ENCODE results near the gene CUL9. TPM values are rescaled to one million over a fixed set of nuclear protein-coding genes. Genes with fewer than 3 reads are reported as not detected.
A peak's percentile ranks its signal among the peaks of the same experiment; 100 is the strongest.
"Not testable (repeated sequence)": the region's sequence is repeated elsewhere in the genome, so short reads cannot be mapped to it uniquely, and the experiment has no call there.

The CUL9 gene
- total RNA-seq (100 to 1,000 TPM in 1 of 2 donors, 10 to 100 TPM in 1; 90.6 to 110 TPM), polyA plus RNA-seq (ENCODE audit: insufficient read depth, low read depth, low replicate concordance) (101 TPM)
- long read RNA-seq, donor 1, partial matches to known transcripts: 0 of 1 reads
- long read RNA-seq, donor 1, other reads (novel, unspliced or antisense): 0 of 1 reads
- long read RNA-seq, donor 2, partial matches to known transcripts: 0 of 1 reads
- long read RNA-seq, donor 2, other reads (novel, unspliced or antisense): 0 of 1 reads

- peaks cover 10% of the 10 kb centered on the region for H3K4me1 ChIP-seq
- H3K36me3 ChIP-seq (ENCODE audit: low read depth, missing control alignments): no peaks in the 10 kb centered on the region
- H3K27me3 ChIP-seq: no peaks in the 10 kb centered on the region
- peak within 1 kb of the TSS; percentile 36 to 76 for H3K27ac ChIP-seq
- intact Hi-C loops (cut with DNase I; ENCODE audit: low total_unique reads): no loop called here
- H3K9me3 ChIP-seq: no peaks in the 10 kb centered on the region
- DNase-seq: peak; percentile 92
- peak within 1 kb of the TSS; percentile 63 to 82 for H3K4me3 ChIP-seq
- WGBS, 2 donors: 0 to 1% methylated on average over 33 to 48 of the region's 51 CpGs
- no peak for TF ChIP-seq POLR2A (IDR thresholded peaks at IDR 0.05)
- TF ChIP-seq, protein P1, sequence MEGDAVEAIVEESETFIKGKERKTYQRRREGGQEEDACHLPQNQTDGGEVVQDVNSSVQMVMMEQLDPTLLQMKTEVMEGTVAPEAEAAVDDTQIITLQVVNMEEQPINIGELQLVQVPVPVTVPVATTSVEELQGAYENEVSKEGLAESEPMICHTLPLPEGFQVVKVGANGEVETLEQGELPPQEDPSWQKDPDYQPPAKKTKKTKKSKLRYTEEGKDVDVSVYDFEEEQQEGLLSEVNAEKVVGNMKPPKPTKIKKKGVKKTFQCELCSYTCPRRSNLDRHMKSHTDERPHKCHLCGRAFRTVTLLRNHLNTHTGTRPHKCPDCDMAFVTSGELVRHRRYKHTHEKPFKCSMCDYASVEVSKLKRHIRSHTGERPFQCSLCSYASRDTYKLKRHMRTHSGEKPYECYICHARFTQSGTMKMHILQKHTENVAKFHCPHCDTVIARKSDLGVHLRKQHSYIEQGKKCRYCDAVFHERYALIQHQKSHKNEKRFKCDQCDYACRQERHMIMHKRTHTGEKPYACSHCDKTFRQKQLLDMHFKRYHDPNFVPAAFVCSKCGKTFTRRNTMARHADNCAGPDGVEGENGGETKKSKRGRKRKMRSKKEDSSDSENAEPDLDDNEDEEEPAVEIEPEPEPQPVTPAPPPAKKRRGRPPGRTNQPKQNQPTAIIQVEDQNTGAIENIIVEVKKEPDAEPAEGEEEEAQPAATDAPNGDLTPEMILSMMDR (IDR thresholded peaks at IDR 0.05): peak in 1 of 3 experiments; percentile 14
Observed at GRCh38 chr6:43181942-43182860, at the start of gene CUL9. Gene CUL9 (plus strand): TSS chr6:43182196. CDS start chr6:43184311, 2,115 bp downstream.

- intact Hi-C loops (cut with DNase I; ENCODE audit: low total_unique reads): loop anchor here (10.0 kb wide), 1 partner anchor 63 kb away; the partner anchor contains the start of gene PTK7
- no peak for TF ChIP-seq POLR2A (IDR thresholded peaks at IDR 0.05)
- TF ChIP-seq, protein P1 (IDR thresholded peaks at IDR 0.05): no peak
- DNase-seq: no peak
- no peaks in the 10 kb centered on the region for H3K9me3 ChIP-seq
- H3K27ac ChIP-seq: no peak overlapping the region
- H3K36me3 ChIP-seq (ENCODE audit: low read depth, missing control alignments): no peaks in the 10 kb centered on the region
- WGBS, 2 donors: 89 to 98% methylated on average over 3 of the region's 3 CpGs
- H3K4me1 ChIP-seq: peaks cover 4% of the 10 kb centered on the region
- H3K4me3 ChIP-seq: no peak overlapping the region
- no peaks in the 10 kb centered on the region for H3K27me3 ChIP-seq
Observed at GRCh38 chr6:43138267-43138666, 43.7 kb upstream of the CUL9 start.

DNA sequence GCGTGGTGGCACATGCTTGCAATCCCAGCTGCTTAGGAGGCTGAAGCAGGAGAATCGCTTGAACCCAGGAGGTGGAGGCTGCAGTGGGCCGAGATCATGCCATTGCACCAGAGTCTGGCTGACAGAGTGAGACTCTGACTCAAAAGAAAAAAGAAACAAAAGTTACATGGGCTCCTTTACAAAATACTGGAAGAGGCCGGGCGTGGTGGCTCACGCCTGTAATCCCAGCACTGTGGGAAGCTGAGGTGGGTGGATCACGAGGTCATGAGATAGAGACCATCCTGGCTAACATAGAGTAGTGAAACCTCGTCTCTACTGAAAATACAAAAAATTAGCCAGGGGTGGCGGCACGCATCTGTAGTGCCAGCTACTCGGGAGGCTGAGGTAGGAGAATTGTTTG is 42.0 kb upstream of the CUL9 start:
- not testable (repeated sequence) for H3K27me3 ChIP-seq; DNase-seq; H3K4me1 ChIP-seq; H3K27ac ChIP-seq; H3K36me3 ChIP-seq (ENCODE audit: low read depth, missing control alignments); H3K9me3 ChIP-seq; H3K4me3 ChIP-seq
- 93 to 95% methylated on average over 11 of the region's 11 CpGs for WGBS, 2 donors
- intact Hi-C loops (cut with DNase I; ENCODE audit: low total_unique reads): loop anchor here (5.0 to 10.0 kb wide), 3 partner anchors 65 to 235 kb away; partner anchors contain the start of genes KLHDC3, MEA1 and PTK7

DNA sequence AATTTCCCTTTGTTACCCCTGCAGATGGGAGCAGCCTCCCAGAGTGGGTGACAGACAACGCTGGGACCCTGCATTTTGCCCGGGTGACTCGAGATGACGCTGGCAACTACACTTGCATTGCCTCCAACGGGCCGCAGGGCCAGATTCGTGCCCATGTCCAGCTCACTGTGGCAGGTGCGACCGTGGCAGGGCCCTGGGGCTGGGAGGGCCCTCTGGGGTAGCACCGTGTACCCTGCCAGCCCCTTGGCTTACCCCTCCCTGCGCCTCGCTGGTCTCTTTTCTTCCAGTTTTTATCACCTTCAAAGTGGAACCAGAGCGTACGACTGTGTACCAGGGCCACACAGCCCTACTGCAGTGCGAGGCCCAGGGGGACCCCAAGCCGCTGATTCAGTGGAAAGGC is 40.4 kb upstream of the CUL9 start:
- no peak for DNase-seq
- H3K27me3 ChIP-seq: no peaks in the 10 kb centered on the region
- WGBS, 2 donors: 83 to 90% methylated on average over 11 to 16 of the region's 16 CpGs

More for the DNA sequence above, 40.4 kb upstream of the CUL9 start:
- H3K9me3 ChIP-seq: no peaks in the 10 kb centered on the region
- intact Hi-C loops (cut with DNase I; ENCODE audit: low total_unique reads): loop anchor here (5.0 to 10.0 kb wide), 2 partner anchors 129 to 237 kb away; partner anchors contain the start of genes KLHDC3 and MEA1
- no peak overlapping the region for H3K27ac ChIP-seq
- H3K36me3 ChIP-seq (ENCODE audit: low read depth, missing control alignments): no peaks in the 10 kb centered on the region
- H3K4me3 ChIP-seq: no peak overlapping the region
- H3K4me1 ChIP-seq: peaks cover 9% of the 10 kb centered on the region
- TF ChIP-seq, protein P1 (IDR thresholded peaks at IDR 0.05): no peak
- TF ChIP-seq POLR2A (IDR thresholded peaks at IDR 0.05): no peak

Data from testis (tissue), 5 donors.